NOMO-1 (cell line): ENCODE data around the gene TMEM30B.
"Not testable (repeated sequence)": the region's sequence is repeated elsewhere in the genome, so short reads cannot be mapped to it uniquely, and the experiment has no call there.

ENCODE experiments used
- DNase-seq, 2 experiments: peaks; one replicate each; lab custom pipeline; 2025; ENCODE audit not compliant: unreplicated experiment in 2 of 2; lab: John Stamatoyannopoulos, UW

TMEM30B gene

DNA sequence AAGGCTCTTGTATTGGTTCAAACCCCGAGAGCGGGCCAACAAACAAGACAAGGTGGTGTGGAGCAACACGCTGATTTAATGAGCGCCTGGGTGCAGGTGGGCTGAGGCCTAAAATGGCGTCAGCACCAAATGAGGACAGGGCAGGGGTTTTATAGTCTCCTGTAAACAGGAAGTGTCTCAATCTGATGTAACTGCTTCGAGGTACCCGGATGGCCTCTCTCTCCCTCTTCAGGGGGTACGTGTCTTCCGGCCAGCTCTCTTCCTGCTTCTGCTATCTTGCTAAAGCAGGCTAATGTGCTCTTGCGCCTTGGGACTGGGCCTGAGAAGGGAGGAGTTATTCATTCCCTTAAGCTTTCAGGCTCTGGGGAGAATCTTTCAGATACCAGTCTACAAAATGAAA, 41.9 kb downstream of the TMEM30B start:
- not testable (repeated sequence) for DNase-seq

DNA sequence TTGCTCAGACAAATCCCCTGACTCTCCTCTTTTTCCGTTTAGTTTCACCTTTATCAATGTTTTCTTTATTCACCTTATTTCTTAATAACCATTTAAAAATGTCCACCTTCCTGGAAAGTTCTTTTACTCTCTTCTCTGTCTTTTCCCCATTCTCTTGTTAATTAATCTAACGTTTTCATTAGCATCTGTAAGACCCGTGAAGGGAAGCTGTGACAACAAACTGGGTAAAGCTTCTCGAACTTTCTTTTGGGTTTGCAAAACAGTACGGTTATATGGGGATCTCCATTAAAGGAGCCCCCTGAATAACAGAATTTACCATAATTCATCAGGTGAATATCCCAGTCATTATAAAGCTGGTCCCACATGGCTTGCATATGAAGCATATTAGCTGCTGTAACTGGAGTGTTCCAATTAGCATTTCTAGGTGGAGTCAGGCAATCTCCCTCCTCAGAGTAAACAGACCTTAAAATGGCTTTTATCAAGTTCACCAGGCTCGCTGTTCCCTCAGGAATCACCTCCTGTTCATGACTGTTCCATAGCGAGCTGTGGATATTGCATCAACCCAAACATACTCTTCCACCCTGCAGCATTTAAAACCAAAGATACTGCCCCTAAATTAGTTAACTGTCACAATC, 42.4 kb downstream of the TMEM30B start:
- DNase-seq: no peak

GRCh38 chr14:61234215-61234916, 46.8 kb downstream of the TMEM30B start:
- DNase-seq: no peak

DNA sequence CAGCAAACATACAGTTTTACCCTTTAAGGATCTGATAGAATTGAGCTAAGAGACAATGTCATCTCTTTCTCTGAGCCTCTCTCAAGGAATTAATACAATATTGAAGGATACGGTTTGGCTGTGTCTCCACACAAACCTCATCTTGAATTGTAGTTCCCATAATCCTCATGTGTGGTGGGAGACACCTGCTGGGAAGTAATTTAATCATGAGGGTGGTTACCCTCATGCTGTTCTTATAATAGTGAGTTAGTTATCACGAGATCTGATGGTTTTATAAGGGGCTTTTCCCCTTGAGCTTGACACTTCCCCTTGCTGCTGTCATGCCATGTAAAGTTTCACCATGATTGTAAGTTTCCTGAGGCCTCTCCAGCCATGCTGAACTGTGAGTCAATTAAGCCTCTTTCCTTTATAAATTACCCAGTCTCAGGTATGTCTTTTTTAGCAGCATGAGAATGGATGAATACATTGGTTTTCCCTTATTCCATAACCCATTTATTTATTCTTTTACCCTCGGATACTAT, 47.6 kb downstream of the TMEM30B start:
- no peak for DNase-seq

DNA sequence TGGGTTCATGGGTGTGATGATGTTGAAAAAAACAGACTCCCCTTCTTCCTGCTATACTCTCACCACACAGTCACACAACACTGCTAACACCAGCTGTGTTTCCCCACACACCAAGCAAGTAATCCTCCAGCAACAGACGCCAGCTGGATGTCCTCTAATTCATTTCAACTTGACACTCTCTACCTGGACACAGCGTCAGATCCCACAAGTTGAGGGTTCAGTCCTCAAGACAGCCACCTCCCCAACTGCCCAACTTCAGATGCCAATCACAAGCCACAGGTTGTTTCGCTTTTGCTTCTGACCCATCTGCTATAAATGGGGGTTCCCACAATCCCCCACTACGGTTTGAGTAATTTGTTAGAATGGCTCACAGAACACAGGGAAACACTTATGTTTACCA, 49.3 kb downstream of the TMEM30B start:
- no peak for DNase-seq

GRCh38 chr14:61229981-61230380, 51.2 kb downstream of the TMEM30B start:
- DNase-seq: no peak

- DNase-seq: no peak
Observed at GRCh38 chr14:61229475-61229888, 51.7 kb downstream of the TMEM30B start.

GRCh38 chr14:61227884-61228591, 53.1 kb downstream of the TMEM30B start:
- DNase-seq: no peak
